Measurements from ENCODE around the gene C16orf82.

GRCh38 chr16:27108051-27108770 lies 41.5 kb downstream of the C16orf82 start:
- TF ChIP-seq POLR3A (IDR thresholded peaks at IDR 0.05; ENCODE audit: borderline replicate concordance, extremely low read depth, insufficient read depth, insufficient read length) (no peak), ZNF140 (CRISPR knock-in tag; IDR thresholded peaks at IDR 0.05) (no peak), CTCF (IDR thresholded peaks at IDR 0.05 in 2 of 3, conservative IDR thresholded peaks at IDR 0.05 in 1 of 3; ENCODE audit: insufficient read depth in 2 of 3, low read depth in 1 of 3, low read length in 3 of 3) (no peak), HMGXB4 (CRISPR knock-in tag; IDR thresholded peaks at IDR 0.05) (no peak), ATF6 (CRISPR knock-in tag; IDR thresholded peaks at IDR 0.05) (no peak), MAX (CRISPR knock-in tag; IDR thresholded peaks at IDR 0.05) (no peak), EZH2 (IDR thresholded peaks at IDR 0.05; ENCODE audit: borderline replicate concordance, low read depth, low read length) (no peak), REST (IDR thresholded peaks at IDR 0.05; ENCODE audit: borderline replicate concordance) (no peak), REST (CRISPR knock-in tag; IDR thresholded peaks at IDR 0.05; ENCODE audit: low read depth) (no peak), ETV6 (IDR thresholded peaks at IDR 0.05; ENCODE audit: borderline replicate concordance in 1 of 2, low read depth in 2 of 2, low read length in 1 of 2) (no peak), ETV6 (CRISPR knock-in tag; IDR thresholded peaks at IDR 0.05; ENCODE audit: borderline replicate concordance) (no peak), CHD2 (IDR thresholded peaks at IDR 0.05; ENCODE audit: low read depth, low read length) (no peak), TAF1 (IDR thresholded peaks at IDR 0.05; ENCODE audit: control insufficient read depth, extremely low read depth, insufficient read depth, low read length, severe bottlenecking) (no peak), CREB1 (IDR thresholded peaks at IDR 0.05) (no peak), CREB1 (CRISPR knock-in tag; IDR thresholded peaks at IDR 0.05) (no peak), SP1 (CRISPR knock-in tag; IDR thresholded peaks at IDR 0.05) (no peak), RFX5 (IDR thresholded peaks at IDR 0.05; ENCODE audit: low read depth, low read length) (no peak)
